Type B pancreatic cell (in vitro differentiated cells): ENCODE measurements around the gene SUSD3. TPM values are rescaled to one million over a fixed set of nuclear protein-coding genes. Genes with fewer than 3 reads are reported as not detected.
A peak's percentile ranks its signal among the peaks of the same experiment; 100 is the strongest.

Source experiments
- DNase-seq: peaks from one replicate; pipeline ENCODE4 v3.0.0; 2021; ENCODE audit warnings: mixed read lengths; ENCODE audit not compliant: unreplicated experiment; ENCODE audit errors: extremely low spot score
- H3K27ac Mint-ChIP-seq: 2 replicates; pipeline ENCODE4 v1.8.0; 2021; ENCODE audit warnings: mild to moderate bottlenecking, mixed read lengths
- H3K27me3 Mint-ChIP-seq: 2 replicates; pipeline ENCODE4 v1.8.0; 2021; ENCODE audit warnings: mixed read lengths
- H3K36me3 Mint-ChIP-seq: 2 replicates; pipeline ENCODE4 v1.8.0; 2021; ENCODE audit warnings: mixed read lengths
- H3K4me1 Mint-ChIP-seq: one replicate; pipeline ENCODE4 v1.8.0; 2021; ENCODE audit warnings: mixed read lengths; ENCODE audit not compliant: unreplicated experiment
- H3K4me3 Mint-ChIP-seq: 2 replicates; pipeline ENCODE4 v1.8.0; 2021; ENCODE audit warnings: mild to moderate bottlenecking, mixed read lengths
- H3K9me3 Mint-ChIP-seq: 2 replicates; pipeline ENCODE4 v1.8.0; 2021; ENCODE audit warnings: mixed read lengths
- CTCF ChIP-seq: fragments of 200-600 bp; sonication (generic); conservative IDR thresholded peaks from 2 replicates; pipeline ENCODE4 v1.5.0; 2021; ENCODE audit warnings: antibody characterized with exemption, mild to moderate bottlenecking
- total RNA-seq: library from RNA; stranded (reverse); gene quantifications from 2 replicates; pipeline ENCODE4 v1.2.1, GENCODE V29; 2021; ENCODE audit warnings: low replicate concordance

SUSD3 gene
- total RNA-seq, 1 donor from 2014 or later = 1.5 TPM

- no peak for DNase-seq
- no peaks in the 10 kb centered on the region for H3K36me3 Mint-ChIP-seq
Observed at GRCh38 chr9:93126151-93126781, 67.8 kb downstream of the SUSD3 start.

GRCh38 chr9:93126825-93127368, 68.4 kb downstream of the SUSD3 start:
- peaks cover 11% of the 10 kb centered on the region for H3K4me1 Mint-ChIP-seq
- no peak for DNase-seq
- TF ChIP-seq CTCF = no peak
- no peaks in the 10 kb centered on the region for H3K9me3 Mint-ChIP-seq
- H3K27ac Mint-ChIP-seq = peak overlapping the region; percentile 41
- no peaks in the 10 kb centered on the region for H3K27me3 Mint-ChIP-seq
- H3K4me3 Mint-ChIP-seq = no peak overlapping the region
- H3K36me3 Mint-ChIP-seq = no peaks in the 10 kb centered on the region

More at GRCh38 chr9:93126151-93126781, 67.8 kb downstream of the SUSD3 start:
- Mint-ChIP-seq H3K27ac (no peak overlapping the region), H3K4me1 (peaks cover 11% of the 10 kb centered on the region), H3K4me3 (no peak overlapping the region), H3K9me3 (no peaks in the 10 kb centered on the region), H3K27me3 (no peaks in the 10 kb centered on the region)
- TF ChIP-seq CTCF = no peak

- no peaks in the 10 kb centered on the region for H3K9me3 Mint-ChIP-seq
- H3K4me3 Mint-ChIP-seq = no peak overlapping the region
- peak overlapping the region; percentile 41 for H3K27ac Mint-ChIP-seq
- peaks cover 11% of the 10 kb centered on the region for H3K4me1 Mint-ChIP-seq
- no peaks in the 10 kb centered on the region for H3K36me3 Mint-ChIP-seq
- H3K27me3 Mint-ChIP-seq = no peaks in the 10 kb centered on the region
- DNase-seq = no peak
- TF ChIP-seq CTCF = no peak
Observed at GRCh38 chr9:93127395-93127911, 69.0 kb downstream of the SUSD3 start.

GRCh38 chr9:93128011-93128714, 69.7 kb downstream of the SUSD3 start:
- TF ChIP-seq CTCF = no peak
- no peaks in the 10 kb centered on the region for H3K27me3 Mint-ChIP-seq
- DNase-seq = no peak
- no peak overlapping the region for H3K4me3 Mint-ChIP-seq
- no peak overlapping the region for H3K27ac Mint-ChIP-seq
- H3K4me1 Mint-ChIP-seq = peaks cover 18% of the 10 kb centered on the region
- no peaks in the 10 kb centered on the region for H3K9me3 Mint-ChIP-seq
- no peaks in the 10 kb centered on the region for H3K36me3 Mint-ChIP-seq

- Mint-ChIP-seq H3K27ac (no peak overlapping the region), H3K27me3 (no peaks in the 10 kb centered on the region), H3K9me3 (no peaks in the 10 kb centered on the region), H3K4me1 (peaks cover 18% of the 10 kb centered on the region), H3K4me3 (no peak overlapping the region), H3K36me3 (no peaks in the 10 kb centered on the region)
- no peak for DNase-seq
- no peak for TF ChIP-seq CTCF
Observed at GRCh38 chr9:93128715-93129224, 70.3 kb downstream of the SUSD3 start.
